HG02623 (cell line): ENCODE results near the gene CXCL17.

Experiments used
- ATAC-seq: cut with Tn5 transposase; IDR thresholded peaks from one replicate; pipeline ENCODE4 v1.9.1; 2021; ENCODE audit warnings: moderate library complexity; ENCODE audit not compliant: unreplicated experiment

The CXCL17 gene

DNA sequence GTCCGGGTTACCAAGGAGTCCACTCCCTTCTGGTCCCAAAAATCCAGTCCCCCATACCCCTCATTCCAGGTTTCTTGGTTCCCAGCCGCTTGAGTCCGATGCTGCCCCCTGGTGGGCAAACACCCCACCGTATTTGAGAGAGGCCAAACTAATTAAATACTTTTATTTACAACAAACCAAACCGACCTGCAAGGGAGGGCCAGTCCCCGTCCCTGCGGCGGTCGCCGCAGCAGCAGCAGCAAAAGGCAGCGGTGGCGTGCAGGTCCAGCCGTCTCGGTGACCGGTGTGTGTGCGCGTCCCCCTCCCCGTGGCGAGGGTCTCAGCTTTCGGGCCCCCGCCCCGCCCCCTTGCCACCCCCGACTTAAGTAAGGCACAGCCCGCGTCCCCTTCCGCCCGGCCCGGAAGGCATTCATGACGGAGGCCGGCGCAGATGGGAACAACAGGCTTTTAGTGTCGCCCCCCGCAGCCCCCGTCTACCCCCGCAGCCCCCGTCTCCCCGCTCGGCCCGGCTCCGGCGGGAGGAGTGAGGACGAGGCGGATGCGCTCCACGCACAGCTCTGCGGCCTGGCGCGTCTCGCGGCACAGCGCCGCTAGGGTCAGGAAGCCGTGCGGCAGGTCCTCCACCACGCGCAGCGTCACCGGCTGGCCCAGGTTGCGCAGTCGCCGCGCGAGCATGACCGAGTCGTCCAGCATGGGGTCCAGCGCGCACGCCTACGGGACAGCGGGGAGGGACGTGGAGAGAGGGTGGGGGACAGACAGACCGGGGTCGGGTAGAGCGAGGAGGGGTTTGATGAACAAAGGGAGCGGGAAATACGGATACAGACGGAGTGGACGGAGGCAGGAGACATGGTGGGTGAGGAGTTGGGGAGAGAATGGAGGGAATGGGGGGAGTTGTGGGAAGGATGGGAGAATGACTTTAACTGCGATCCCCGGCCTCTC is 41.1 kb downstream of the CXCL17 start:
- ATAC-seq = no peak

DNA sequence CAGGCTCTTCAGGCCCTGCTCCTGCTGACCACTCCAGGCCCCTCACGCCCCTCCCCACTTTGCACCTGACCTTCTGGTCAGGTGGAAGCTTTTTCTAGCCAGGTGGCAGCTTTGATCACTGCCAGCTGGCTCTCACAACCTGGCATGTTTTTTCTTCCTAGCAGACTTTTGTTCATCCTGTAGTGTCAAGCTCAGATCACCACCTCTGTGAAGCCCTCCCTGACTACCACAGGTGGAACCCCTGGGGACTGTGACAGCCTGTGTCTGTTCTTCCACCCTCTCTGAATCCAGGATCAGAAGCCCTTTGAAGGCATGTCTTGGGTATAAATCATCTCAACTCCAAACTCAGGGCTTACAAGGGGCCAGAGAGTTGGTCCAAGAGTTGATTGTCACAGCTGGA is 42.3 kb downstream of the CXCL17 start:
- no peak for ATAC-seq

- ATAC-seq = no peak
Measured at GRCh38 chr19:42397263-42398166, 45.2 kb downstream of the CXCL17 start.

DNA sequence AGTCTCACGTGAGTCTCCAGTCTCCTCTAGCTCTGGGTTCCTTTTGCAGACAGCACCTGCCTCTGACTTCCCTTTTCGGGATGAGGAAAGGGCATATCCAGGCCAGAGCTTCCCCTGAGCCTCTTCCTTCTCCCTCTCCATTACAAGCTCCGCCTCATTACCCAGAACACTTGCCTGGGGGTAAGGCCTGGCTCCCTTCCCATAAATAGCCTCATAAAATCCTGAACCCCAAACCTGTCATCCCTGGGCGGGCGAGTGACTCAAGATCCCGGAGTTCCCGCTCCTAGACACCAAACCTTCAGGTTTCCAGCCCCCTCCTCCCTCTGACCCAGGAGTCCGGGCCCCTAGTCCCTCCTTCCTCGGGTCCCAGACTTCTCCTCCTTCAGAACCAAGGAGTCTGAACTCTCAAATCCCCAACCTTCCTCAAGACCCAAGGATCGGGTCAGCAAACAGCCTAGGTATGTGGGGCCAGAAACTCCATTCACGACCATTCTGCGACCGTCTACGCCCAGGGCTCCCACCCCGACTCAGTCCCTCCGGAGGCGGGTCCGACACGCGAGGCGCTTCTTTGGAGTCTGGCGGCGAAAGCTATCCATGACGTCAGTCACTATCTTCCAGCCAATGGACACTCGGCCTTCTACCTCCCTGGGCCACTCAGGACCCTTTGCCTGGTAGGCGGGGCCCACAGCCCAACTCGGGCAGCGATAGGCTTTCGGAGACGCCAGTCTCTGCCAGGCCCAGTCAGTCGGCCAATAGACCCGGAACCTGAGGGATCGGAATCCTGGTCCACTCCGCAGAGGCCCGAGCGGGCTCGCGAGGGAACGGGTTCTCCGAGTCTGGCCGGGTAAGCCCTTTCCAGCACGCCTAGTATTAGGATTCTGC is 46.1 kb downstream of the CXCL17 start:
- peak; percentile 95 for ATAC-seq

DNA sequence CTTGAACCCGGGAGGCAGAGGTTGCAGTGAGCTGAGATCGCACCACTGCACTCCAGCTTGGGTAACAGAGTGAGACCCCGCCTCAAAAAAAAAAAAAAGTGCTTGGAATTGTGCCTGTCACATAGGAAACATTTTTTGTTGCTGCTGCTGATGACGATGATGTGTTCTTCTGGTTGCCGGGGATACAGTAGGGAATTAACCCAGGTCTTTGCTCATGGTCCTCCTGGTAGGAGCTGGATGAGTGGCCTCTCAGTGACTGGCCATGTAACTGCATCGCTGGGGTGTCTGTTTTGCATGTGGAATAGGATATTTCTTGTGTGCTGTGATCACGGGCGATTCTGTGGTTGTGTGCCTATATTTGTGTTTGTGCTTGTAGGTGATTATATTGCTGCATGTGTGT is 48.0 kb downstream of the CXCL17 start:
- ATAC-seq = no peak

- ATAC-seq = no peak
Measured at GRCh38 chr19:42392165-42392564, 50.6 kb downstream of the CXCL17 start.

DNA sequence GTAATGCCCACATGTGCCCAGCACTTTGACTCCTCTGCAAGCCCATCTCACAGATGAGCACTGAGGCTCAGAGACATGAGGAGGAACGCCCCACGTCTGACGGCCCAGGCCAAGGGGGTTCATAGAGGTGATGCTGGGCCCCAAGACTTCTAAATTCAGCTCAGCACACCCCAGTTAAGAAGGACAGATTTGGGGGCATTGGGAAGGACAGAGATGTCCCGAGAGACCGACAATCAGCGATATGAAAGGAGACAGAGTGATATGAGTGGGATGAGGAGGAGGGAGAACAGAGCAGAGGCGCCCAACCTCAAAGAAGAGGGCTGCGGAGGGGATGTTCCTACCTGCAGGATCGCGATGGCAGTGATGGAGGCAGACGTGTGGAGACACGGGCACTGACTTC is 52.8 kb downstream of the CXCL17 start, which contains the start of gene CNFN:
TSS of gene CNFN (minus strand) at position 399 of the 400 bp plus-strand sequence. CDS start 1,260 bp downstream, outside the sequence.
- ATAC-seq = no peak

GRCh38 chr19:42388851-42389489 is 53.8 kb downstream of the CXCL17 start:
- no peak for ATAC-seq

GRCh38 chr19:42386974-42387707 is 55.6 kb downstream of the CXCL17 start:
- no peak for ATAC-seq

DNA sequence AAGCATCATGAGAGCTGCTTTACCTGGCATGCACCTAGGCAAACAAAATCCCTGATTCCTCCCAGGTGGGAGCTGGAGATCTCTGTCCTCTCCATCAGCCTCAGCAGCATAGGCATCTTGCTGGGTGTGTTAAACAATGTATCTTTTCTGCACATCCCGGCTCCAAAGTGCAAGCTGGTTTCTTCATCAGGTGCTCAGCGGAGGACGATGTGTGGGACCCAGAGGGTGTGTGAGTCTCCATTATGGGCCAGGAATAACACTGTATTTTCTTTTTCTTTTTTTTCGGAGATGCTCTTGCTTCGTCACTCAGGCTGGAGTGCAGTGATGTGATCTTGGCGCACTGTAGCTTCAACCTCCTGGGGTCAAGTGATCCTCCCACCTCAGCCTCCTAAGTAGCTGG is 62.6 kb downstream of the CXCL17 start:
- ATAC-seq = no peak
